HG03108 (cell line): ENCODE data around the gene UNC50.
"Not testable (repeated sequence)": the region's sequence is repeated elsewhere in the genome, so short reads cannot be mapped to it uniquely, and the experiment has no call there.

Source experiments
- ATAC-seq: cut with Tn5 transposase; IDR thresholded peaks from one replicate; pipeline ENCODE4 v1.9.1; 2021; ENCODE audit warnings: moderate library complexity; ENCODE audit not compliant: unreplicated experiment

Gene UNC50

GRCh38 chr2:98608962-98609604 is 694 bp downstream of the UNC50 start:
- ATAC-seq, result no peak

GRCh38 chr2:98614024-98614739 is 5.8 kb downstream of the UNC50 start:
- ATAC-seq, result no peak

GRCh38 chr2:98615481-98615880 is 7.1 kb downstream of the UNC50 start:
- no peak for ATAC-seq

- no peak for ATAC-seq
Observed at GRCh38 chr2:98617149-98617548, 8.8 kb downstream of the UNC50 start.

GRCh38 chr2:98623657-98624056 is 15.3 kb downstream of the UNC50 start:
- ATAC-seq, result no peak

GRCh38 chr2:98632351-98632750 is 24.0 kb downstream of the UNC50 start:
- no peak for ATAC-seq

GRCh38 chr2:98634406-98635092 is 26.2 kb downstream of the UNC50 start:
- no peak for ATAC-seq

GRCh38 chr2:98637401-98638147 is 29.2 kb downstream of the UNC50 start:
- peak; percentile 80 for ATAC-seq

- no peak for ATAC-seq
Observed at GRCh38 chr2:98643496-98644100, 35.2 kb downstream of the UNC50 start.

GRCh38 chr2:98647636-98648035 is 39.2 kb downstream of the UNC50 start:
- no peak for ATAC-seq

GRCh38 chr2:98648451-98648850 is 40.1 kb downstream of the UNC50 start:
- ATAC-seq, result no peak

GRCh38 chr2:98649135-98649991 is 41.0 kb downstream of the UNC50 start:
- peak; percentile 84 for ATAC-seq

GRCh38 chr2:98649992-98650375 is 41.6 kb downstream of the UNC50 start:
- ATAC-seq, result no peak

- ATAC-seq, result no peak
Observed at GRCh38 chr2:98650998-98651397, 42.6 kb downstream of the UNC50 start.

- no peak for ATAC-seq
Observed at GRCh38 chr2:98654699-98655495, 46.5 kb downstream of the UNC50 start.

- no peak for ATAC-seq
Observed at GRCh38 chr2:98656800-98657199, 48.4 kb downstream of the UNC50 start.

- ATAC-seq, result no peak
Observed at GRCh38 chr2:98658816-98659490, 50.6 kb downstream of the UNC50 start.

GRCh38 chr2:98659491-98659840 is 51.1 kb downstream of the UNC50 start:
- ATAC-seq, result not testable (repeated sequence)
